Measurements from ENCODE around the gene DEFB121. TPM values are rescaled to one million over a fixed set of nuclear protein-coding genes. Genes with fewer than 3 reads are reported as not detected.
"Not testable (repeated sequence)": the region's sequence is repeated elsewhere in the genome, so short reads cannot be mapped to it uniquely, and the experiment has no call there.

The DEFB121 gene
- total RNA-seq, 2 donors from 2014 or later: not detected

DNA sequence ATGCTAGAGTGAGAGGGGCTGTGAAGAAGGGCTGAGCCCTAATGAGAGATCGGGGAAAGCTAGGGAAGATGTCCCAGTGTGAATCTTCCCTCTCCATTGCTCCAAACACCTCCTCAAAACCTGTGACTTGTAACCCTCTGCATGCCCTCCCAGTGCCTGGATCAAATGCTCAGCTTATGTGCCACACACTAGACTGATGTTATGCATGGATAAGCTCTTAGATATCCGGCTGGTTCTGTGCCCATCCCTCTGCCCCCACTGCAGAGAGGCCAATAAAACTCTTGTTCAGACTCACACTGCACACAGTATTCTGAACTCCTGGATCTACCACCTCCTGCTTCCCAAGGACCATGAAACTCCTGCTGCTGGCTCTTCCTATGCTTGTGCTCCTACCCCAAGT, 37.7 kb downstream of the DEFB121 start, which contains the start of gene DEFB118:
Gene DEFB118, plus strand, starts transcription at position 301 of the 400 bp plus-strand sequence. Its CDS starts 50 bp downstream, at position 351.
- Histone ChIP-seq H3K4me3 (no peak within 1 kb of the TSS), H3K27me3 (no peaks in the 10 kb centered on the region), H3K27ac (no peak within 1 kb of the TSS), H3K36me3 (replicated peaks in 1 of 2; ENCODE audit: insufficient read depth in 1 of 2, low read depth in 2 of 2) (no peaks in the 10 kb centered on the region), H3K9me3 (peaks cover 0 to 2% (median 0%) of the 10 kb centered on the region in 3 donors), H3K4me1 (no peaks in the 10 kb centered on the region)
- DNase-seq (no peak), ATAC-seq (no peak)
- WGBS, 2 donors: 30 to 54% methylated on average over 2 of the region's 2 CpGs
- TF ChIP-seq, protein P1, sequence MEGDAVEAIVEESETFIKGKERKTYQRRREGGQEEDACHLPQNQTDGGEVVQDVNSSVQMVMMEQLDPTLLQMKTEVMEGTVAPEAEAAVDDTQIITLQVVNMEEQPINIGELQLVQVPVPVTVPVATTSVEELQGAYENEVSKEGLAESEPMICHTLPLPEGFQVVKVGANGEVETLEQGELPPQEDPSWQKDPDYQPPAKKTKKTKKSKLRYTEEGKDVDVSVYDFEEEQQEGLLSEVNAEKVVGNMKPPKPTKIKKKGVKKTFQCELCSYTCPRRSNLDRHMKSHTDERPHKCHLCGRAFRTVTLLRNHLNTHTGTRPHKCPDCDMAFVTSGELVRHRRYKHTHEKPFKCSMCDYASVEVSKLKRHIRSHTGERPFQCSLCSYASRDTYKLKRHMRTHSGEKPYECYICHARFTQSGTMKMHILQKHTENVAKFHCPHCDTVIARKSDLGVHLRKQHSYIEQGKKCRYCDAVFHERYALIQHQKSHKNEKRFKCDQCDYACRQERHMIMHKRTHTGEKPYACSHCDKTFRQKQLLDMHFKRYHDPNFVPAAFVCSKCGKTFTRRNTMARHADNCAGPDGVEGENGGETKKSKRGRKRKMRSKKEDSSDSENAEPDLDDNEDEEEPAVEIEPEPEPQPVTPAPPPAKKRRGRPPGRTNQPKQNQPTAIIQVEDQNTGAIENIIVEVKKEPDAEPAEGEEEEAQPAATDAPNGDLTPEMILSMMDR (IDR thresholded peaks at IDR 0.05): no peak
- TF ChIP-seq POLR2A (IDR thresholded peaks at IDR 0.05): no peak
- intact Hi-C loops (cut with DNase I): no loop called here

DNA sequence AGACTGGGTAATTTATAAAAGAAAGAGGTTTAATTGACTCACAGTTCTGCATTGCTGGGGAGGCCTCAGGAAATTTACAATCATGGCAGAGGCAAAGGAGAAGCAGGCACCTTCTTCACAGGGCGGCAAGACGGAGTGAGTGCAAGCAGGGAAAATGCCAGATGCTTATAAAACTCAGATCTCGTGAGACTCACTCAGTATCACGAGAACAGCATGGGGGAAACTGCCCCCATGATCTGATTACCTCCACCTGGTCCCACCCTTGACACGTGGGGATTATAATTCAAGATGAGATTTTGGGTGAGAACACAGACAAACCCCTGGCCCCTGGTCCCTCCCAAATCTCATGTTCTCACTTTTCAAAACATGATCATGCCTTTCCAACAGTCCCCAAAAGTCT, 41.7 kb downstream of the DEFB121 start:
- H3K4me3 ChIP-seq; intact Hi-C loops (cut with DNase I); DNase-seq; H3K27me3 ChIP-seq; H3K36me3 ChIP-seq (replicated peaks in 1 of 2; ENCODE audit: insufficient read depth in 1 of 2, low read depth in 2 of 2); H3K27ac ChIP-seq; H3K9me3 ChIP-seq; H3K4me1 ChIP-seq; ATAC-seq: not testable (repeated sequence)
- WGBS, 2 donors: 52 to 62% methylated on average over 5 of the region's 5 CpGs

DNA sequence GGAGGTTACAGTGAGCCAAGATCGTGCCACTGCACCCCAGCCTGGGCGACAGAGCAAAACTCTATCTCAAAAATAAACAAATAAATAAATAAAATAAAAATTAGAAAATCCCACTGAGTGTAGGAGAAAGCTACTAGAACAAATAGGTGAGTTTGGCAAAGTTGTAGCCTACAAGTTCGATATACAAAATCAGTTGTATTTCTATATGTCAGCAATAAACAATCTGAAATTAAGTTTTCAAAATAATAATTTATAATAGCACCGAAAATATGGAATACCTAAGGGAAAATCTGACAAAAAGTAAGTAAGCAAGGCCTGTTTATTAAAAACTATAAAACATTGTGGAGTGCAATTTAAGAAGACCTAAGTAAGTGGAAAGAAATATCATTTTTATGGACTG, 42.7 kb downstream of the DEFB121 start:
- Histone ChIP-seq H3K9me3 (no peaks in the 10 kb centered on the region), H3K4me1 (no peaks in the 10 kb centered on the region), H3K27me3 (no peaks in the 10 kb centered on the region), H3K27ac (no peak overlapping the region), H3K4me3 (no peak overlapping the region), H3K36me3 (replicated peaks in 1 of 2; ENCODE audit: insufficient read depth in 1 of 2, low read depth in 2 of 2) (no peaks in the 10 kb centered on the region)
- ATAC-seq (no peak), DNase-seq (no peak)
- intact Hi-C loops (cut with DNase I): no loop called here
- TF ChIP-seq, protein P1 (IDR thresholded peaks at IDR 0.05): no peak
- TF ChIP-seq POLR2A (IDR thresholded peaks at IDR 0.05): no peak
- WGBS, 2 donors: 35 to 38% methylated on average over 4 of the region's 4 CpGs

- H3K27ac ChIP-seq: no peak overlapping the region
- intact Hi-C loops (cut with DNase I): no loop called here
- no peaks in the 10 kb centered on the region for H3K36me3 ChIP-seq (replicated peaks in 1 of 2; ENCODE audit: insufficient read depth in 1 of 2, low read depth in 2 of 2)
- no peak for DNase-seq
- 13 to 44% methylated on average over 1 of the region's 1 CpG for WGBS, 2 donors
- no peaks in the 10 kb centered on the region for H3K4me1 ChIP-seq
- H3K27me3 ChIP-seq: no peaks in the 10 kb centered on the region
- ATAC-seq: no peak
- H3K4me3 ChIP-seq: no peak overlapping the region
- no peaks in the 10 kb centered on the region for H3K9me3 ChIP-seq
- no peak for TF ChIP-seq POLR2A (IDR thresholded peaks at IDR 0.05)
- TF ChIP-seq, protein P1 (IDR thresholded peaks at IDR 0.05): no peak
These were observed 50.0 kb downstream of the DEFB121 start for GRCh38 chr20:31355981-31356380.

Small RNA genes within 50 kb of the gene (small RNA-seq; reads per million reads assigned to genes)
- gene DEFB117: not detected
- not detected for gene RF00561
- not detected for gene RNA5SP480

Other genes with a start within 250 kb of the DEFB121 start
- not detected for gene DEFB115, start 148.6 kb downstream of the DEFB121 start, total RNA-seq
- gene DEFB116, start 97.6 kb downstream of the DEFB121 start, total RNA-seq: not detected
- not detected for gene DEFB118, start 37.6 kb downstream of the DEFB121 start, total RNA-seq
- not detected for gene DEFB119, start 15.6 kb downstream of the DEFB121 start, total RNA-seq
- gene DEFB123, start 34.4 kb upstream of the DEFB121 start, total RNA-seq: not detected
- not detected for gene DEFB124, start 68.9 kb upstream of the DEFB121 start, total RNA-seq
- 1 to 10 TPM in 1 of 2 donors, under 1 TPM in 1; 0.66 to 1.0 TPM for gene REM1, start 69.1 kb upstream of the DEFB121 start, total RNA-seq
- 10 to 100 TPM; 73.2 to 79.4 TPM for gene HM13, start 108.2 kb upstream of the DEFB121 start, total RNA-seq
- 100 to 1,000 TPM; 169 to 245 TPM for gene ID1, start 199.1 kb upstream of the DEFB121 start, total RNA-seq
- not detected for gene COX4I2, start 231.7 kb upstream of the DEFB121 start, total RNA-seq